PC-3 (cell line): Measurements from ENCODE around the gene CACNA2D2. TPM values are rescaled to one million over a fixed set of nuclear protein-coding genes. Genes with fewer than 3 reads are reported as not detected.

Experiments used
- ATAC-seq: fragments of 200-7000 bp; cut with Tn5 transposase; 2 replicates; pipeline ENCODE4 v1.9.1; 2020; ENCODE audit warnings: mild to moderate bottlenecking, moderate library complexity
- BruUV-seq: library from RNA; stranded (reverse); fragments of 400-500 nt; replicated peaks from 2 replicates; lab custom pipeline; 2021; lab: Mats Ljungman, UMichigan
- CTCF ChIA-PET: fragments of 300-600 bp; sonication (Branson Sonifier 250); formaldehyde crosslinking; loops from one replicate; lab custom pipeline; 2022; ENCODE audit warnings: antibody characterized with exemption; lab: Charles Lee
- POLR2A ChIA-PET: fragments of 300-600 bp; sonication (Branson Sonifier 250); formaldehyde crosslinking; loops from one replicate; lab custom pipeline; 2022; ENCODE audit warnings: antibody characterized with exemption; ENCODE audit not compliant: unreplicated experiment; lab: Charles Lee
- DNase-seq: peaks from one replicate; pipeline ENCODE4 v3.0.0-alpha.2; 2015
- H2AFZ ChIP-seq: fragments of 300-600 bp; sonication (generic); 2 replicates; pipeline ENCODE4 v1.6.0; 2016; ENCODE audit warnings: antibody characterized with exemption, low read length
- H3F3A ChIP-seq: fragments of 300-600 bp; sonication (generic); one replicate; pipeline ENCODE4 v1.6.0; 2017; ENCODE audit warnings: antibody characterized with exemption, low read length, control low read depth, mild to moderate bottlenecking; ENCODE audit not compliant: unreplicated experiment
- H3K27ac ChIP-seq: fragments of 300-600 bp; sonication (generic); 2 replicates; pipeline ENCODE4 v1.5.1; 2016; ENCODE audit warnings: mild to moderate bottlenecking, low read length
- H3K27me3 ChIP-seq: fragments of 300-600 bp; sonication (generic); 2 replicates; pipeline ENCODE4 v1.6.1; 2016; ENCODE audit warnings: low read length, mixed read lengths
- H3K36me3 ChIP-seq: fragments of 300-600 bp; sonication (generic); 2 replicates; pipeline ENCODE4 v1.6.1; 2016; ENCODE audit warnings: low read depth, mixed run types, low read length, mixed read lengths
- H3K4me1 ChIP-seq: fragments of 300-600 bp; sonication (generic); 2 replicates; pipeline ENCODE4 v1.5.1; 2016; ENCODE audit warnings: low read length; ENCODE audit not compliant: insufficient read depth
- H3K4me2 ChIP-seq: fragments of 300-600 bp; sonication (generic); 2 replicates; pipeline ENCODE4 v1.6.0; 2016; ENCODE audit warnings: low read length
- H3K4me3 ChIP-seq: fragments of 300-600 bp; sonication (generic); 2 replicates; pipeline ENCODE4 v1.5.1; 2016; ENCODE audit warnings: mild to moderate bottlenecking, low read length, mixed read lengths
- H3K79me2 ChIP-seq: fragments of 300-600 bp; sonication (generic); 2 replicates; pipeline ENCODE4 v1.6.1; 2017; ENCODE audit warnings: low read length, mixed read lengths
- H3K9ac ChIP-seq: fragments of 300-600 bp; sonication (generic); 2 replicates; pipeline ENCODE4 v1.6.0; 2016; ENCODE audit warnings: mild to moderate bottlenecking, low read length
- H3K9me2 ChIP-seq: fragments of 300-600 bp; sonication (generic); replicated peaks from 2 replicates; pipeline ENCODE4 v1.6.1; 2016; ENCODE audit warnings: mixed run types, low read length, mixed read lengths
- H3K9me3 ChIP-seq: fragments of 300-600 bp; sonication (generic); 2 replicates; pipeline ENCODE4 v1.6.1; 2016; ENCODE audit warnings: low read length, mixed read lengths
- H4K20me1 ChIP-seq: fragments of 300-600 bp; sonication (generic); 2 replicates; pipeline ENCODE4 v1.6.1; 2016; ENCODE audit warnings: low read length, mixed read lengths
- EZH2 ChIP-seq: fragments of 300-600 bp; sonication (generic); IDR thresholded peaks from one replicate; pipeline ENCODE4 v1.6.1; 2017; ENCODE audit warnings: antibody characterized with exemption, mild to moderate bottlenecking, low read length; ENCODE audit not compliant: unreplicated experiment
- EZH2phosphoT487 ChIP-seq: fragments of 300-600 bp; sonication (generic); IDR thresholded peaks from 2 replicates; pipeline ENCODE4 v1.6.1; 2018; ENCODE audit warnings: mild to moderate bottlenecking, antibody characterized with exemption, low read length, borderline replicate concordance
- intact Hi-C: fragments of 100-400 bp; cut with micrococcal nuclease; formaldehyde crosslinking; loops from 2 replicates; pipeline ENCODE4 v1.9.0; 2023
- total RNA-seq: library from RNA; depleted of rRNA; stranded (reverse); fragments of >200 nt; gene quantifications from 2 replicates; pipeline ENCODE4 v1.2.3, GENCODE V29; 2014
- TF ChIP-seq, protein P1 (sequence below): fragments of 300-600 bp; sonication (generic); conservative IDR thresholded peaks from 2 replicates; pipeline ENCODE4 v1.5.1; 2017; ENCODE audit warnings: antibody characterized with exemption, low read depth, mild to moderate bottlenecking, low read length

The CACNA2D2 gene
- total RNA-seq, 1 experiment from 2014 or later, result 0.44 TPM

DNA sequence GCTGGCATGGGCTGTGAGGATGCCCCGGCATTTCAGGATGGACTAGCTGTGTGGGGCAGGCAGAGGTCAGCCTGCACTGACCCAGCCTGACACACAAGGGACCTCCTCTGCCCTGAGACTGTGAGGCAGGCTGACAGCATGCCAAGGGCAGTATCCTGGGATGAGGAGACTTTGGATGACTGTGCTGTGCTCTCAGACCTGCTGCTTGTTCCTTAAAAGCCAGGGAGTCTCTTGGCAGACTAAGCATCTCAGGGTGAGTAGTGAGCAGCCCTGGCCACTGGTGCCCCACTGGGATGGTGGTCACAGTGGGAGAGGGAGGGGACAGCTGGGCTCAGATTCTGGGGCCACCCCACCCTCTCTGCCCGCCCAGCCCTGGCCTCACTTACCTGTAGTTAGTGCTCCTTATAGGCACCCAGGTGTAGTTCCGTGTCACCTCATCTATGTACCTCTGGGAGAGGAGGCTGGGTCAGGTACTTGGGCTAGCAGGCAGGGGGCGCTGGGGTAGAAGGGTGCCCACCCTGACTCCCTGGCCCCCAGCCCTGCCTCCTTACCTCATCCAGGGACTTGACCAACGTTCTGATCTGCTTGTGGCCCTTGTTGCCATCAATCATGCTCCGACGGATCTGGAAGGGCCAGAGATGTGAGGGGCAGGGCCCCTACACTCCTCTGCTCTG lies 128.0 kb downstream of the CACNA2D2 start:
- TF ChIP-seq, protein P1, sequence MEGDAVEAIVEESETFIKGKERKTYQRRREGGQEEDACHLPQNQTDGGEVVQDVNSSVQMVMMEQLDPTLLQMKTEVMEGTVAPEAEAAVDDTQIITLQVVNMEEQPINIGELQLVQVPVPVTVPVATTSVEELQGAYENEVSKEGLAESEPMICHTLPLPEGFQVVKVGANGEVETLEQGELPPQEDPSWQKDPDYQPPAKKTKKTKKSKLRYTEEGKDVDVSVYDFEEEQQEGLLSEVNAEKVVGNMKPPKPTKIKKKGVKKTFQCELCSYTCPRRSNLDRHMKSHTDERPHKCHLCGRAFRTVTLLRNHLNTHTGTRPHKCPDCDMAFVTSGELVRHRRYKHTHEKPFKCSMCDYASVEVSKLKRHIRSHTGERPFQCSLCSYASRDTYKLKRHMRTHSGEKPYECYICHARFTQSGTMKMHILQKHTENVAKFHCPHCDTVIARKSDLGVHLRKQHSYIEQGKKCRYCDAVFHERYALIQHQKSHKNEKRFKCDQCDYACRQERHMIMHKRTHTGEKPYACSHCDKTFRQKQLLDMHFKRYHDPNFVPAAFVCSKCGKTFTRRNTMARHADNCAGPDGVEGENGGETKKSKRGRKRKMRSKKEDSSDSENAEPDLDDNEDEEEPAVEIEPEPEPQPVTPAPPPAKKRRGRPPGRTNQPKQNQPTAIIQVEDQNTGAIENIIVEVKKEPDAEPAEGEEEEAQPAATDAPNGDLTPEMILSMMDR, result peak; percentile 35; the same call in 1 of the 2 replicates
- no peak for TF ChIP-seq EZH2phosphoT487
- CTCF ChIA-PET, result no interaction called here
- POLR2A ChIA-PET, result no interaction called here
- no peaks in the 10 kb centered on the region for H3K9me2 ChIP-seq
- no peak overlapping the region for H2AFZ ChIP-seq
- H3K4me3 ChIP-seq, result no peak overlapping the region
- H3K79me2 ChIP-seq, result no peaks in the 10 kb centered on the region
- no peak overlapping the region for H3K9ac ChIP-seq
- no TSS peak for BruUV-seq
- DNase-seq, result no peak
- no peaks in the 10 kb centered on the region for H3F3A ChIP-seq
- H4K20me1 ChIP-seq, result no peaks in the 10 kb centered on the region
- no peaks in the 10 kb centered on the region for H3K36me3 ChIP-seq
- no peak overlapping the region for H3K27ac ChIP-seq
- no peaks in the 10 kb centered on the region for H3K4me1 ChIP-seq
- no peaks in the 10 kb centered on the region for H3K9me3 ChIP-seq
- H3K27me3 ChIP-seq, result no peaks in the 10 kb centered on the region
- intact Hi-C loops, result no loop called here
- no peak overlapping the region for H3K4me2 ChIP-seq
- ATAC-seq, result peak; percentile 17

DNA sequence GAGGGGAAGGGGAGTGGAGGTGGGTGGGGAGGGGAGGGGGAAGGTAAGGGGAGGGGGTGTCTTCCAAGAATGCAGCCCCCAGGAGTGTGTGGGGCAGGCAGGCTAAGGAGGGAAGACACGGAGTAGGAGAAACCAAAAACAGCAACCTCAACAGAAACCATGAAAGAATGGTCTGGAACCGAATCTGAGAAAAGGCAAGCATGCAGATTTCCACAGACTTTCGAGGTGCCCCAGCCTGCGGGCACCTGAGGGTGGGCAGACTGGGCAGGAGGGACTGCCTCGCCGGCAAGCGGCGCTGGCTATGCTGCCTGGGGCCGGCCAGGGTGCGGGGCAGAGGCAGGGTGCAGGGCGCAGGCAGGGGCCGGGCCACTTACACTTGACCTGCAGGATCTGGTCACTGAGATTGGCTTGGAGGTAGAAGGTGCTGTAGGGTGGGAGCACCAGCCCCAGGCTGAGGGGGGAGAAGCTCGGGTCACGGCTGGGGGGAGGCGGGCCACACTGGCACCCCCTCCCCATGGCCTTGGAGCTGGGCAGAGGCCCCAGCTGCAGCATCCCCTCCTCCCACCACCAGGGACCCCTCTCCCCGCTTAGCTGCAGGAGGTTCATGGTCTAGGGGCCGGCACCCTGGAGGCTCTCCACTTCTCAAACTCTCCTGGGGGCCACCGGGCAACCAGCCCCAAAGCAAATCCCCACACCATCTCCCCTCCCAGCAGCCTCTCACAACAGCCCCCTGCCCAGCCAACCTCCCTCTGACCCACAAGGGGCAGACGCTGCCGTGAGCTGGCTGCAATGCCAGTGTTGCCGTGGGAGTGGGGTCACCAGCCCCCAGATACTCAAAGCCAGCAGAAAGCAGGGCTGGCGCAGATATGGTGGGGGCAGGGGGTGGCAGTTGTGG lies 128.8 kb downstream of the CACNA2D2 start:
- Histone ChIP-seq H3K79me2 (no peaks in the 10 kb centered on the region), H4K20me1 (no peaks in the 10 kb centered on the region), H3K4me1 (no peaks in the 10 kb centered on the region), H3K9ac (no peak overlapping the region), H2AFZ (no peak overlapping the region), H3K4me3 (no peak overlapping the region), H3K36me3 (no peaks in the 10 kb centered on the region), H3K9me2 (no peaks in the 10 kb centered on the region), H3K9me3 (no peaks in the 10 kb centered on the region), H3K27me3 (no peaks in the 10 kb centered on the region), H3K27ac (no peak overlapping the region), H3F3A (no peaks in the 10 kb centered on the region), H3K4me2 (no peak overlapping the region)
- ChIA-PET CTCF (no interaction called here), POLR2A (no interaction called here)
- no peak for ATAC-seq
- no TSS peak for BruUV-seq
- TF ChIP-seq EZH2phosphoT487, result no peak
- no peak for TF ChIP-seq EZH2
- TF ChIP-seq, protein P1, result no peak
- intact Hi-C loops, result no loop called here
- no peak for DNase-seq
